MM.1S (cell line): Measurements from ENCODE around the gene XCR1.

Experiments
- CTCF ChIP-seq: fragments of 300-600 bp; sonication (generic); IDR thresholded peaks from 2 replicates; pipeline ENCODE4 v1.5.1; 2016; ENCODE audit warnings: antibody characterized with exemption, low read length, mixed read lengths
- EZH2 ChIP-seq: fragments of 300-600 bp; sonication (generic); optimal IDR thresholded peaks from 2 replicates; pipeline ENCODE3; 2017; ENCODE audit warnings: low read depth, mild to moderate bottlenecking, antibody characterized with exemption, low read length, mixed read lengths

GRCh38 chr3:46007280-46007679 lies 20.0 kb downstream of the XCR1 start:
- TF ChIP-seq CTCF (no peak), EZH2 (no peak)
